ENCODE data around the gene PHAX. TPM values are rescaled to one million over a fixed set of nuclear protein-coding genes. Genes with fewer than 3 reads are reported as not detected.

The PHAX gene
- total RNA-seq, 4 donors from 2014 or later = 21.8 to 55.2 (median 30.2) TPM

GRCh38 chr5:126619781-126620180, 19.0 kb downstream of the PHAX start:
- no peak for TF ChIP-seq CTCF (IDR thresholded peaks at IDR 0.05)
- no peak for TF ChIP-seq POLR2A (IDR thresholded peaks at IDR 0.05)
- TF ChIP-seq POLR2AphosphoS5 (IDR thresholded peaks at IDR 0.05) = no peak
- TF ChIP-seq EP300 (IDR thresholded peaks at IDR 0.05) = no peak
- H3K4me1 ChIP-seq = peaks cover 5% of the 10 kb centered on the region
- no peaks in the 10 kb centered on the region for H3K27me3 ChIP-seq
- 97% methylated on average over 2 of the region's 2 CpGs for WGBS
- H3K4me3 ChIP-seq = no peak overlapping the region
- peaks cover 48% of the 10 kb centered on the region for H3K36me3 ChIP-seq
- H3K27ac ChIP-seq = no peak overlapping the region
- no peaks in the 10 kb centered on the region for H3K9me3 ChIP-seq
- DNase-seq (ENCODE audit: low spot score in 2 of 2) = no peak

- H3K36me3 ChIP-seq = peaks cover 48% of the 10 kb centered on the region
- no peak overlapping the region for H3K27ac ChIP-seq
- WGBS = 50% methylated on average over 4 of the region's 4 CpGs
- H3K4me1 ChIP-seq = peaks cover 5% of the 10 kb centered on the region
- no peaks in the 10 kb centered on the region for H3K27me3 ChIP-seq
- no peaks in the 10 kb centered on the region for H3K9me3 ChIP-seq
- H3K4me3 ChIP-seq = no peak overlapping the region
- no peak for DNase-seq (ENCODE audit: low spot score in 2 of 2)
- TF ChIP-seq CTCF (IDR thresholded peaks at IDR 0.05) (no peak), EP300 (IDR thresholded peaks at IDR 0.05) (no peak), POLR2A (IDR thresholded peaks at IDR 0.05) (no peak), POLR2AphosphoS5 (IDR thresholded peaks at IDR 0.05) (no peak)
Measured at GRCh38 chr5:126624534-126624933, 23.8 kb downstream of the PHAX start.

GRCh38 chr5:126628102-126628501, 27.4 kb downstream of the PHAX start:
- WGBS = 98% methylated on average over 11 of the region's 11 CpGs
- no peak for DNase-seq (ENCODE audit: low spot score in 2 of 2)

GRCh38 chr5:126631920-126632319, 31.2 kb downstream of the PHAX start:
- Histone ChIP-seq H3K36me3 (peaks cover 4% of the 10 kb centered on the region), H3K27ac (no peak overlapping the region), H3K4me1 (no peaks in the 10 kb centered on the region), H3K27me3 (no peaks in the 10 kb centered on the region), H3K4me3 (no peak overlapping the region), H3K9me3 (no peaks in the 10 kb centered on the region)
- no peak for DNase-seq (ENCODE audit: low spot score in 2 of 2)
- 87% methylated on average over 3 of the region's 3 CpGs for WGBS
- no peak for TF ChIP-seq EP300 (IDR thresholded peaks at IDR 0.05)
- no peak for TF ChIP-seq CTCF (IDR thresholded peaks at IDR 0.05)
- TF ChIP-seq POLR2AphosphoS5 (IDR thresholded peaks at IDR 0.05) = no peak
- no peak for TF ChIP-seq POLR2A (IDR thresholded peaks at IDR 0.05)

More at GRCh38 chr5:126628102-126628501, 27.4 kb downstream of the PHAX start:
- H3K27ac ChIP-seq = no peak overlapping the region
- no peak overlapping the region for H3K4me3 ChIP-seq
- no peaks in the 10 kb centered on the region for H3K9me3 ChIP-seq
- H3K27me3 ChIP-seq = no peaks in the 10 kb centered on the region
- TF ChIP-seq POLR2A (IDR thresholded peaks at IDR 0.05) (no peak), POLR2AphosphoS5 (IDR thresholded peaks at IDR 0.05) (no peak), EP300 (IDR thresholded peaks at IDR 0.05) (no peak)
- peaks cover 29% of the 10 kb centered on the region for H3K36me3 ChIP-seq
- H3K4me1 ChIP-seq = peaks cover 5% of the 10 kb centered on the region

- Histone ChIP-seq H3K27me3 (no peaks in the 10 kb centered on the region), H3K4me3 (no peak overlapping the region), H3K4me1 (no peaks in the 10 kb centered on the region), H3K36me3 (no peaks in the 10 kb centered on the region), H3K9me3 (no peaks in the 10 kb centered on the region), H3K27ac (no peak overlapping the region)
- WGBS = 95% methylated on average over 4 of the region's 4 CpGs
- TF ChIP-seq EP300 (IDR thresholded peaks at IDR 0.05) (no peak), POLR2A (IDR thresholded peaks at IDR 0.05) (no peak), POLR2AphosphoS5 (IDR thresholded peaks at IDR 0.05) (no peak), CTCF (IDR thresholded peaks at IDR 0.05) (no peak)
- DNase-seq (ENCODE audit: low spot score in 2 of 2) = no peak
Measured at GRCh38 chr5:126633552-126633951, 32.8 kb downstream of the PHAX start.

GRCh38 chr5:126635585-126635984, 34.8 kb downstream of the PHAX start:
- no peak overlapping the region for H3K27ac ChIP-seq
- no peaks in the 10 kb centered on the region for H3K36me3 ChIP-seq
- WGBS = 86% methylated on average over 3 of the region's 3 CpGs
- H3K4me1 ChIP-seq = no peaks in the 10 kb centered on the region
- no peaks in the 10 kb centered on the region for H3K9me3 ChIP-seq
- no peaks in the 10 kb centered on the region for H3K27me3 ChIP-seq
- no peak overlapping the region for H3K4me3 ChIP-seq
- DNase-seq (ENCODE audit: low spot score in 2 of 2) = no peak
- TF ChIP-seq EP300 (IDR thresholded peaks at IDR 0.05) (no peak), POLR2AphosphoS5 (IDR thresholded peaks at IDR 0.05) (no peak), CTCF (IDR thresholded peaks at IDR 0.05) (no peak), POLR2A (IDR thresholded peaks at IDR 0.05) (no peak)

Data from suprapubic skin (tissue), 4 donors.